IPS-18c (cell line): Measurements from ENCODE around the gene VDAC1.
A peak's percentile ranks its signal among the peaks of the same experiment; 100 is the strongest.
"Not testable (repeated sequence)": the region's sequence is repeated elsewhere in the genome, so short reads cannot be mapped to it uniquely, and the experiment has no call there.

Experiments used
- H3K4me3 ChIP-seq: 2 replicates; pipeline ENCODE4 v1.7.0; 2013; ENCODE audit warnings: low read depth, mild to moderate bottlenecking, low read length, moderate library complexity; ENCODE audit not compliant: insufficient read depth
- H3K9me3 ChIP-seq: one replicate; pipeline ENCODE4 v1.6.1; 2013; ENCODE audit warnings: mild to moderate bottlenecking, low read length, moderate library complexity; ENCODE audit not compliant: control insufficient read depth, insufficient read depth

Gene VDAC1

GRCh38 chr5:133983674-133984073 lies 21.1 kb downstream of the VDAC1 start:
- no peak overlapping the region for H3K4me3 ChIP-seq
- no peaks in the 10 kb centered on the region for H3K9me3 ChIP-seq

GRCh38 chr5:133981714-133982113 lies 23.1 kb downstream of the VDAC1 start:
- Histone ChIP-seq H3K9me3 (no peaks in the 10 kb centered on the region), H3K4me3 (no peak overlapping the region)

DNA sequence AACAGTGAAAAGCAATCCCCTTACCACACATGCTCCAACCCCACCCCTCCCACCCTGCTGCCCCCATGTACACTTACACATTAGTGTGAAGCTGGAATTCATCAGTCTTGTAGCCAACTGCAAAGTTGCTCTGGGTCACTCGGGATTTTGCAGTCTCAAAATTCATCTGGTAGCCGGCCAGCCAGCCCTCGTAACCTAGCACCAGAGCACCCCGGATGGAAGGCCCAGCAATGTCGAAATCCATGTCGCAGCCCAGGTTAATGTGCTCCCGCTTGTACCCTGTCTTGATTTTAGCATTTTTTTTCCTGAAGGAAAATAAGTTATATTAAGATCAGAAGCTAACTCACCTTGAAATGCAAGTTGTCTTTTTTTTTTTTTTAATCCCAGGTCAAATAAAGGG lies 24.1 kb downstream of the VDAC1 start:
- no peak overlapping the region for H3K4me3 ChIP-seq
- H3K9me3 ChIP-seq = no peaks in the 10 kb centered on the region

- Histone ChIP-seq H3K4me3 (no peak overlapping the region), H3K9me3 (no peaks in the 10 kb centered on the region)
Measured at GRCh38 chr5:133978943-133979342, 25.8 kb downstream of the VDAC1 start.

DNA sequence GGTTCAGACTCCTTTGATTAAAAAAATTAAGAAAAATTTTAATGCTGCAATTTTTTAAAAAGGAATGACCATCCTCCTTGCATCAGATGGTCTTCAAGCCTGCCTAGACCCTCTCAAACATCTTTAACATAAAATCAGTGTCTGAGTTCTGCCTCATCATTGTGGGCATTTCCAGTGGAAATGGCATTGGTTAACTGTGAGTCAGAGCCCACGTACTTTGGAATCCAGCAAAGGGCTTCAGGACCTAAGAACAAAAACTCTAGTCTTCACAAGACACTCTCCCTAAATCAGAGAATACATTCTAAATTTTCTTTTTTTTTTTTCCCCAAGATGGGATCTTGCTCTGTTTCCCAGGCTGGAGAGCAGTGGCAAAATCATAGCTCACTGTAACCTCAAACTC lies 26.9 kb downstream of the VDAC1 start:
- H3K9me3 ChIP-seq = no peaks in the 10 kb centered on the region
- H3K4me3 ChIP-seq = no peak overlapping the region

DNA sequence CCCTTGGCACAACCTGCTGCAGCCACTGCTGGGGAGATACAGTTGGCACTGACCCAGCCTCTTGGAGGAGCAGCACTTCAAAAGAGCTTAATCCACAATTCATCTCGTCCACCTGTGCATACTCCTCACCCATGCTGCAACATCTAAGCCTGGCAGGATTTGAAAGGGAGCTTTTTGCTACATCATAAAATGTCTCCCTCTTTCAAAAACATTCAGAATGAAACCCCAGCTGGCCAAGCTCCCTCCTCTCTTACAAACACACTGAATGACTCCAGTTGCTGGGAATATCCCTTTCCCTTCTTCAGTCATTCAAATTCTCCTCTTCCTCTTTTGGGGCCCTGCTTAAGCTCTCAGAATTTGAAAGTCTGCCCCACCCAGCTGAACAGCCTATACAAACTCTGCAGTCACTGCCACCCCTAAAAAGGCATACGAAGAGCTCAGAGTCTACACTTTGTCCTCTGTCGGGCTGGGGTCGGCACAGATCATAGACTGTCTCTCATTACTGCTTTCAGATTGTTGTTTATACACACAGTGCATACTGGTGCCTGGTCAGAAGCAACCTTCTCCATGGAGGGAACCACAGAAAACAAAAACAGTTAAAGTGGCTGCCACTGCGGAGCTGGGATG lies 27.5 kb downstream of the VDAC1 start:
- Histone ChIP-seq H3K4me3 (no peak overlapping the region), H3K9me3 (no peaks in the 10 kb centered on the region)

GRCh38 chr5:133975546-133975945 lies 29.2 kb downstream of the VDAC1 start:
- not testable (repeated sequence) for H3K4me3 ChIP-seq, H3K9me3 ChIP-seq

GRCh38 chr5:133974142-133974541 lies 30.6 kb downstream of the VDAC1 start:
- H3K4me3 ChIP-seq = no peak overlapping the region
- H3K9me3 ChIP-seq = no peaks in the 10 kb centered on the region

- H3K9me3 ChIP-seq = no peaks in the 10 kb centered on the region
- no peak overlapping the region for H3K4me3 ChIP-seq
Measured at GRCh38 chr5:133970325-133970909, 34.4 kb downstream of the VDAC1 start.

GRCh38 chr5:133969654-133970324 lies 35.0 kb downstream of the VDAC1 start:
- no peak overlapping the region for H3K4me3 ChIP-seq
- no peaks in the 10 kb centered on the region for H3K9me3 ChIP-seq

DNA sequence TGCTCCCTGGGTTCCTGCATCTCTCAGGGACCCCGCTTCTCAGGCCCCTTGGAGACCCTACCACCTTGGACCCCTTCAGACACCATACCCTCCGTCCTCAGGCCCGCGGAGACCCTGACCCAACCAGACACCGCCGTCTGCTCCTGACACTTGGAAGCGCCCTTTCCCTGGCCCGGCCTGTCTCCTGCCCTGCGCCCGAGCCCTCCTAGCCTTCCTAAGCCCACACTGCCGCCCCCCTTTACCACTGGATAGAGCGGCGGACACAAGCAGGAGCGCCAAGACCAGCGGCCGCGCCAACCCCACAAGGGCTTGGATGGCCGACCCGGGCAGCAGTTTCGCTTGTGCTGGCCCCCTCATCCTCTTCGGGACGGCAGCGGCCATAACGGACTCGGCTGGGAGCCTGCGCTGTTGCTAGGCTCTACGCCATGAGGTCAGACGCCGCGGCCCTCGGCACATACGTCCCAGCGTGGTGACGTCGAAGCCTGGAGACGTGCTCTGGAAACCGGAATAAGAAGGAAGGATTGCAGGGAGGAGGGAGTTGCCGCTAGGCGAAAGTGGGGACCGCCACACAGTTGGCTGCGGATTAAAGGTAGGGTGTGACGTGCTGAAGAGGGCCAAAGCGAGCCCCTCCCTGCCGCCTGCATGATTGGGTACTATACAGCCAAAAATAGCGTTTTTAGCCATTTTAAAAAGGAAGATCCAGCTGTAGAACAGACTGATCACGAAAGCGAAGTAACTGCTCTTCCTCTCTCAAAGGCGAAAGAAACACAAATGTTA lies 36.4 kb downstream of the VDAC1 start, which contains the start of gene C5orf15:
TSS of gene C5orf15 (minus strand) at position 422 of the 777 bp plus-strand sequence. CDS start at position 381, 41 bp downstream.
- no peaks in the 10 kb centered on the region for H3K9me3 ChIP-seq
- peak within 1 kb of the TSS; percentile 96 for H3K4me3 ChIP-seq

DNA sequence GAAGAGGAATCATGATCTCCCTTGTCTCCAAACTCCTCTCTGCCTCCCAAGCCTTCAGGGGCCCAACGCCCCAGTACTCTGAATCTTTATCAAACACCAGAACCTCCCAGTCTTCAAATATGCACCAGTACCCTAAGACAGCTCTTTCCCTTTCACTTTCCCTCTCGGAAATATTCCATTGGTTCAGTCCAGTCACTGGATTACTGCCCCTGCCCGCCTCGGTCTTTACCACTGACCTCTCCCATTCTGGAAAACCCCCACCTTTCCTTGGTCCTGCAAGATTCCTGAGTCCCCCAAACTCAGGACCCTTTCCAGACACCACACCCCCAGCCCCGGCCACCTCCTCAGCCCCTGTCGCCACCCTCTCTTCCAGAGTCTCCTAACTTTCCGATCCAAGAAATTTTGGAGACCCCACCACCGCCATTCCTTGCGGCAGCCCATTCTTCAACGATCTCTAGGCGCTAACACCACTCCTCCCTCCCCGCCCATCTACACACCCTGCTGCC lies 37.0 kb downstream of the VDAC1 start:
- Histone ChIP-seq H3K4me3 (peak overlapping the region; percentile 96), H3K9me3 (no peaks in the 10 kb centered on the region)

- peak overlapping the region; percentile 96; the same call in 1 of the 2 replicates for H3K4me3 ChIP-seq
- H3K9me3 ChIP-seq = no peaks in the 10 kb centered on the region
Measured at GRCh38 chr5:133967124-133967523, 37.7 kb downstream of the VDAC1 start.

- Histone ChIP-seq H3K4me3 (no peak overlapping the region), H3K9me3 (no peaks in the 10 kb centered on the region)
Measured at GRCh38 chr5:133966090-133966489, 38.7 kb downstream of the VDAC1 start.

DNA sequence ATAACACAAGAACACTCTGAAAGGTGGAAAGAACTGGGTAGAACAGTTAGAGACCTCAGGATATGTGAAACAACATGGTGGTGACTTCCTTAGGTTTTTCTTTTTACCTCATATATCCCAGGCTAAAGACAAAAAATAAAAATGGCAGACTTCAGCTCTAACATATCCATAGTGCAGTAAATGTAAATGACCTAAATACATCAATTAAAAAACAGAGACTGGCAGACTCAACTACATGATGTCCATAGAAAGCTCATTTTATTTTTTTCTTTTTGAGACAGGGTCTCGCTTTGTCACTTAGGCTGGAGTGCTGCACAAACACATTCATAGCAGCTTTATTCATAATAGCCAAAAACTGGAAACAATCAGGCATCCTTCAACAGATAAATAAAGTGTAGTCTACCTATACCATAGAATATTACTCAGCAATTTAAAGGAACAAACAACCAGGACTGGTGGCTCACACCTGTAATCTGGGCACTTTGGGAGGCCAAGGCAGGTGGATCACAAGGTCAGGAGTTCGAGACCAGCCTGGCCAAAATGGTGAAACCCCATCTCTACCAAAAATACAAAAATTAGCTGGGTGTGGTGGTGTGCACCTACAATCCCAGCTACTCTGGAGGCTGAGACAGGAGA lies 41.2 kb downstream of the VDAC1 start:
- Histone ChIP-seq H3K9me3 (no peaks in the 10 kb centered on the region), H3K4me3 (no peak overlapping the region)

DNA sequence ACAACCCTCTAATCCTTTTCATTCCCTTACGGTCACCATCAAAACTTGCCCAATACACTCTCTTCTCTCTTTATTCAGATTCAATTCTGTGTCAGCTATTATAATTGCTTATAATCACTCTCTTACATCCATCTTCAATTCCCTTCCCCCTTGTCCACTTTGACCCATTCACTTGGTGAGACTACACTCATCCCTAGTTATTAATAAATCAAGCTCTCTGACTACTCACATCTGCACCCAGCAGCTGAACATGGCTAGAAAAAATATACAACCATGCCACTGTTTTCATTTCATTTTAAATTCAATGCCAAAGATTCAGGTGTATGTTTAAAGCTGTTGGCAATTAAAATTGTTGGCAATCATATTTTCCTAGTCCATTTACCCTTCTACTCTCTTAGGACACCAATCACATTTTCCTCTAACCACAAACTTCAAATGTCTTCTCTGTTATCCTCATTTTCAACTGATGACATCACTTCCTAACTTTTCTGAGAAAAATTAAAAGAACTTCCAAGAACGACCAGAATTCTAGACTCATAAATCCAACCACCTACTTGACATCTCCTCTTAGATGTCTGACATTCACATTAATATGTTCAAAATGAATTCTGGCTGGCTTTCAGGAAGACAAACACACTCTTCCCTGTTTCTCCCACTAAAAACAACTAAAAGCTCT lies 41.8 kb downstream of the VDAC1 start:
- no peaks in the 10 kb centered on the region for H3K9me3 ChIP-seq
- H3K4me3 ChIP-seq = no peak overlapping the region

GRCh38 chr5:133962131-133962530 lies 42.6 kb downstream of the VDAC1 start:
- Histone ChIP-seq H3K9me3 (no peaks in the 10 kb centered on the region), H3K4me3 (no peak overlapping the region)
